DOHH2 (cell line): ENCODE data around the gene LRRC32.

Experiments used
- EZH2phosphoT487 ChIP-seq: fragments of 200-600 bp; sonication (generic); IDR thresholded peaks from 2 replicates; pipeline ENCODE4 v1.6.1; 2017; ENCODE audit warnings: borderline replicate concordance, mild to moderate bottlenecking, antibody characterized with exemption, low read length, moderate library complexity, mixed read lengths
- TF ChIP-seq, protein P1 (sequence below): fragments of 200-600 bp; sonication (generic); IDR thresholded peaks from one replicate; pipeline ENCODE4 v1.5.1; 2014; ENCODE audit warnings: antibody characterized with exemption, mild to moderate bottlenecking, low read depth, low read length; ENCODE audit not compliant: poor library complexity, severe bottlenecking

DNA sequence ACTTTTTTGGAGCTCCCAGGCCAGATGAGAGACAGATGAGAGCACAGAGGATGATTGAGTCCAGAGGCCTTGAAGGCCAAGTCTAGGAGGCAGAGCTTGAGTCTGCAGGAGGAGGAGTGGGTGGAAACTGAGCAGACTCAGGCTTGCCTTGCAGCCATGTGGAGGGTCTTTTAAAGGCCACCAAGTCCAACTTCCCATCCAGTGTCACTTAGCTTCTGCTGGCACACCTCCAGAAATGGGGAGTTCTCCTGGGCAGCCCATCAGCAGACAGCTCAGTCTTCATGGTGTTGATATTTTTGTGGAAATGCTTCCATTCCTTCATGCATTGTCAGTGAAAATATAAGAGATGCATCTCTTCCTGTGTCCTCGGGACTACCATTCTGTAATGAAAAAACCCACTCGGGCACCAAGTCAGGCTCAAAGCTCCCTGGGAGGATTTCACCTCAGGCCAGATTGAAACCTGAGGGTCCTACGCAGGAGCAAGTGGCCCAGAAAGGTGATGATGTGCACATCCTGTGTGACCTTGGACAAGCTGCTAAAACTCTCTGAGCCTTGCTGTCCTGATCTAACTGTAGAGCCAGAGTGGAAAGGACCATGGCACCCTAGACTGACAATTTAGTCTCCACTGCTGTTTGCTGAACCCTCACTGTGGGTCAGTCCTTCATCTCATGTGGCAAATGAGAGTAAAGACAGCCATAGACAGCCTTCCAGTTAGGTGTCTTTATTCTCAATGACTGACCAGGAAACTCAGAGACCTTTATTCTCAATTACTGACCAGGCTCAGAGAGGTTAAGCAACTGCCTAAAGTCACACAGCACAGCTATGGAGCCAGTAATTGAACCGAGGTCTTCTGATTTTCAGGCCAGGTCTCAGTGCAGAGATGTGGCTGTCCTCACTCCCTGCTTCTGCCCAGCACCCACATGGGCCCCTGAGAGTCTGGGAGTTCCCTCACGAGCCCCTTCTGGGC, 2.9 kb upstream of the LRRC32 start:
- TF ChIP-seq, protein P1, sequence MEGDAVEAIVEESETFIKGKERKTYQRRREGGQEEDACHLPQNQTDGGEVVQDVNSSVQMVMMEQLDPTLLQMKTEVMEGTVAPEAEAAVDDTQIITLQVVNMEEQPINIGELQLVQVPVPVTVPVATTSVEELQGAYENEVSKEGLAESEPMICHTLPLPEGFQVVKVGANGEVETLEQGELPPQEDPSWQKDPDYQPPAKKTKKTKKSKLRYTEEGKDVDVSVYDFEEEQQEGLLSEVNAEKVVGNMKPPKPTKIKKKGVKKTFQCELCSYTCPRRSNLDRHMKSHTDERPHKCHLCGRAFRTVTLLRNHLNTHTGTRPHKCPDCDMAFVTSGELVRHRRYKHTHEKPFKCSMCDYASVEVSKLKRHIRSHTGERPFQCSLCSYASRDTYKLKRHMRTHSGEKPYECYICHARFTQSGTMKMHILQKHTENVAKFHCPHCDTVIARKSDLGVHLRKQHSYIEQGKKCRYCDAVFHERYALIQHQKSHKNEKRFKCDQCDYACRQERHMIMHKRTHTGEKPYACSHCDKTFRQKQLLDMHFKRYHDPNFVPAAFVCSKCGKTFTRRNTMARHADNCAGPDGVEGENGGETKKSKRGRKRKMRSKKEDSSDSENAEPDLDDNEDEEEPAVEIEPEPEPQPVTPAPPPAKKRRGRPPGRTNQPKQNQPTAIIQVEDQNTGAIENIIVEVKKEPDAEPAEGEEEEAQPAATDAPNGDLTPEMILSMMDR, result no peak
- no peak for TF ChIP-seq EZH2phosphoT487
